HG03565 (cell line): ENCODE results near the gene DCHS2.

ENCODE experiments used
- ATAC-seq: cut with Tn5 transposase; IDR thresholded peaks from one replicate; pipeline ENCODE4 v1.9.1; 2021; ENCODE audit warnings: mild to moderate bottlenecking, moderate library complexity; ENCODE audit not compliant: unreplicated experiment

Gene DCHS2

GRCh38 chr4:154390324-154390723 lies 101.3 kb downstream of the DCHS2 start:
- no peak for ATAC-seq

- no peak for ATAC-seq
These were observed 102.5 kb downstream of the DCHS2 start for GRCh38 chr4:154389148-154389547.

- ATAC-seq: no peak
These were observed 107.6 kb downstream of the DCHS2 start for GRCh38 chr4:154384012-154384411.

GRCh38 chr4:154376486-154376885 lies 115.1 kb downstream of the DCHS2 start:
- no peak for ATAC-seq

GRCh38 chr4:154368060-154368459 lies 123.5 kb downstream of the DCHS2 start:
- ATAC-seq: peak; percentile 54

DNA sequence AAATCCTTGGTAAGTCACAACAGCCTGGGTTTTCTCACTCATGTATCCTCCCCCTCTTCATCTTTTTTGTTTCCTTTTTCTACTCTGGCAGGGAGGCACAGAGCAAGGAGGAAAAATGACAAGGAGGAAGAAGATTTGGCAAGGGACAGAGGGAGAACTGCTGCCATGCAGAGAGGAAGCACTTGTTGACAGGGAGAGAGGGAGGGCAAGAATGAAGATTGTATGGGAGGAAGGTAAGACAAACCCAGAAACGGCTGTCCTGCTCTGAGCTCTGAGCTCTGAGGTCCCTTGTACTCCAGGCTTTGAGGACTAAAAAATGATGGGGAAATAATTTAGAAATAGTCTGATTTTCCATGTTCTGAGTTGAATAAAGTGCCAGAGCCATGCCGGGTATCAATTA lies 123.9 kb downstream of the DCHS2 start:
- ATAC-seq: no peak

DNA sequence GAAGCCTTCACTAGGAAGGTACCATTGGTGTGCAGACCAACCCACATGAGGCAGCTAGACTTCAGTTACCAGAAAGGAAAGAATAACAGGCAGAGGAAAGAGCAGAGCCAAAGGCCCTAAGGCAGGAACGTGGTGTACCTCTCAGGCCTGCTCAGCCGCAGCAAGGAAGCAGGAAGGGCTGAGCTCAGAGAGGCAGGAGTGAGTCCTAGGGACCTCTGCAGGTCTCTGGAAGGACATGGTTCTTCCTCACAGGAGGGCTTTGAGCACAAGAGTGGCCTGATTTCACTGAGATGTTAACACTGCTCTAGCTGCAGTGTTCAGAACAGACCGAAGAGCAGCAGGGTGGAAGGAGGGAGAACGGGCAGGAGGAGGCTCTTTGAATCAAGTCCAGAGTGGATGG lies 124.6 kb downstream of the DCHS2 start:
- ATAC-seq: no peak

GRCh38 chr4:154364066-154364845 lies 127.3 kb downstream of the DCHS2 start:
- no peak for ATAC-seq

DNA sequence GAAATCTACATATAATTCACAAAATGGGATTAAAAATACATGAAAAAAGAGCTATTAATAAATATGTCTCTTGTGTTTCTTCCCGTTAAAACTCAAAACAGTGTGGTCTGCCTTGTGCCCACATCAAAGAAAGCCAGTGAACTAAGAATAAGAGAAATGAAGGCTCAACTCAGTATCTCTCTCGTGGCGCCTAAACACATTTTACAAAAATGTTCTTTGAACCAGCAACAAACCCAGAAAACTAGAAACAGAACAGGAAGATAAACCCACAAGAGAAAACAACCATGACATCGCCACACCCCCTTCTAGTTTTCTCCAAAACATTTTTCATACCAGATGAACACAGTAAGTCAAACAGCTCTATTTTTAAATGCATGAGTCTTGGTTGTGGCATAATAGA lies 130.1 kb downstream of the DCHS2 start:
- peak; percentile 81 for ATAC-seq

DNA sequence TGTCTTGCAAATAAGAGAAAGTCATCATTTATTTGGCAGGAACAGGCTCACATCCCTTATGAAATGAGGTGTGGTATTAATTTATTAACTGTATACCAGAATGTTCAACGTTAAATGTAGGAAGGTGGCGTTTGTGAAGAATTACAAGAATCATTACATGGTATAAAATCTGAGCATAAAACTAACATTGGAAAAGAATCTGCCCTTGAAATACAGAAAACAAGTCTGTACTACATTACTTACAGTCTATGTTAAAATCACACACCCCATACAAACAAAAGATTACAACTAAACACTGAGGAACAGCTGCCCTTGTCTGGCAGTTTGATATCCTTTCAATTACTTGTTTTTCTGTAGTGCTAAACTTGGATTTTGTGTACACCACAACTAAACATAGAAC lies 131.1 kb downstream of the DCHS2 start:
- ATAC-seq: no peak

- no peak for ATAC-seq
These were observed 136.7 kb downstream of the DCHS2 start for GRCh38 chr4:154354883-154355282.

DNA sequence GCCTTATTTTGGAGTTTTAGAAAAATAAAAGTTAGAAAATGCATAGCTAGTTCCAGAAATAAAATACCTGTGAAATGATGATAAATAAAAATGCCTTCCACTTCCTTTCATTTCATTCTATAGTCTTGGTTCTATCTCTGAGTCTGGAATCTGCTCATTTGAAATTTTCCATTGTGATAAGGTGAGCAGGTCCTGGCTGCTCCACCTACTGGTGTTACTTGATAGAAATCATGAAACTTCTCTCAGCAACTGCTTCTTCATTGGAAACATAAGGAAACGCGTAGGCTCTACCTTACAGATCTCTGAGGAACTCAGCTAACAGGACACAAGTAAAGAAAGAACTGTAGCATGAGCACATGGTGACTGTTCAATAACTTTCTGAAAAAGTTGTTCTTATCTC lies 141.8 kb downstream of the DCHS2 start:
- ATAC-seq: no peak

DNA sequence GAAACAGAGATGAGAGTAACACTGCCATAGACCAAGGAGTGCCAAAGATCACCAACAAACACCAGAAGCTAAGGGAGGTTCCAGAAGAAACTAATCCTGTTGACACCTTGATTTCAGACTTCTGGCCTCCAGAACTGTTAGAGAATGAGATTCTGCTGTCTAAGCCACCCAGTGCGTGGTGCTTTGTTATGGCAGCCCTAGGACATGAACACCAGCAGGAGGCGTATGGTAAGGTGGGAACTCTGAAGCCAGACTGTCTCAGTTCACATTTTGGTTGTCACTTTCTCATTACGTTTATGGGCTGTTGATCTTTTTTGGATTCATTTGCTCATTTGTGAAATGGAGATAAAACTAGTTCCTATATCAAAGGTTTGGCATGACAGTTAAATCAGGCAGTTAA lies 142.9 kb downstream of the DCHS2 start:
- ATAC-seq: no peak

GRCh38 chr4:154345359-154345758 lies 146.2 kb downstream of the DCHS2 start:
- ATAC-seq: no peak

GRCh38 chr4:154344686-154345085 lies 146.9 kb downstream of the DCHS2 start:
- peak; percentile 52 for ATAC-seq

DNA sequence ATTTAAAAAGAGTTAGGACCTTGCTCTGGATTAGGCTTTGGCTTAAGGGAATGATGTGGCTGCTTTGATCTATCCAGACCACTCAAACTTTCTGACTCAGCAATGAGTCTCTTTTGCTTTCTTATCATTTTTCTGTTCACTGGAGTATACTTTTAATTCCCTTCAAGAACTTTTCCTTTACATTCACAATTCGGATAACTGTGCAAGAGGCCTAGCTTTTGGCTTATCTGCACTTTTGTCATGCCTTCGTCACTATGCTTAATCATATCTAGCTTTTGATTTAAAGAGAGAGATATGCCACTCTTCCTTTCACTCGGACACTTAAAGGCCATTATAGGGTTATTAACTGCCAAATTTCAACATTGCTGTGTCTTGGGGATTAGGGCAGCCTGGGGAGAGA lies 147.9 kb downstream of the DCHS2 start:
- ATAC-seq: no peak

- ATAC-seq: no peak
These were observed 150.2 kb downstream of the DCHS2 start for GRCh38 chr4:154341448-154341847.

DNA sequence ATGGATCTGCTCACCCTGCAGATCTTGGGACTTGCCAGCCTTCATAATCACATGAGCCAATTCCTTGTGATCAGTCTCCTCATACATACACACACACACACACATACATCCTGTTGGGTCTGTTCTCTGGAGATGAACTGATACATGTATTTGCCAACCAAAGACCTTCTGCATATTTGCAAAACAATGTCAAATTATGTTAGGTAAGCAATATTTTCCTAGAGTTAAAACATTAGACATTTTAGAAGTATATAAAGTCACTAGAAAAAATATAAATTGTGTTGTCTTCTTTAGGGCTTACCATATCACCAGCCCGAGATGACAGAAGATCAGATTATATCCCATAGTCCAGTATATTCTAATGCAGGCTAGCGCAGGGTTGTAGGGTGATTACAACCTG lies 156.0 kb downstream of the DCHS2 start:
- no peak for ATAC-seq

- ATAC-seq: peak; percentile 62
These were observed 158.7 kb downstream of the DCHS2 start for GRCh38 chr4:154332681-154333421.

- ATAC-seq: no peak
These were observed 161.7 kb downstream of the DCHS2 start for GRCh38 chr4:154329939-154330338.

DNA sequence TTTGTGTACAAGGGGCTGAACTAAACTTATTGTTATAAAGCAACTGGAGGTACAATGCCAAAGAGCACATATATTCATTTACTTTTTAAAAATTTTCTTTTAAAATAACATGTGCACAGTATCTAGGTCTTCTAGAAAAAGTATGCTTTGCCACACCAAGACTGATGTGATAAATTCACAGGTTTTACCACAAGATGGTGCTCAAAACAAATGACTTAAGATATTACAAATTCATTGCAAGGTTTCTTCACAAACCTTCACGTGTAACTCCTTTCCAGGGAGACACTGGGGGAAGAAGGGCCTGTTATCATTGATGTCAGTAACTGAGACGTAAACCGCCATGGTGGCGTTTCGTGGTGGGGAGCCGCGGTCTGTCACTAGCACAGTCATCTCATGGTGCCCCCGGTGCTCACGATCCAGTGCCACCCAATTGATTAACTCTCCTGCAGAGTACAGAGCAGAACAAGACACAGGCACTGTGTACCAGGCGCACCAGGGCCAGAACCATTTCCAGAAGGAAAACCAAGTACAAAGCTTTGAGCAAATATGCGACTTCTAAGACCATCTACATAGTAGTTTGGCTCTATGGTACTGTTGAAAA lies 162.2 kb downstream of the DCHS2 start:
- ATAC-seq: no peak

DNA sequence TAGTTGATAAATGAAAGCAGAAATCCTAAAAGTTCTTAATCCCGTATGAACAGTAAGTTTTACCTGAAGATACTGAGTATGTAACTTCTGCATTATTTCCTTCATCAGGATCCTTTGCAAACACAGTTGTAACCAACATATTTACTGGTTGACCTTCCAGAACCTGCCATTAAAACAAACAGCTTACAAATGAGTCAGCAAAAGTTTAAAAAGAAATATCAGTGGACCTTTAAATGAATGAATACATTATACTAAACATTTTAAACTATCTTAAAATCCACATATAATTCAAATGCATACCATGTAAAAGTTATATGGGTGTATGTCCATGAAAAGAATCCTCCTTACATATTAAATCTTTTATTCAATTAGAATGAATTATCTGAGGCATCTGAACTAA lies 163.6 kb downstream of the DCHS2 start:
- no peak for ATAC-seq
